Measurements from ENCODE around the gene ITPRIPL1. TPM values are rescaled to one million over a fixed set of nuclear protein-coding genes. Genes with fewer than 3 reads are reported as not detected.

Gene ITPRIPL1
- polyA plus RNA-seq, 1 of the 3 experiments (the other 2 are of a cell fraction), result 5.0 TPM

- peak; percentile 39 for DNase-seq
- no peak overlapping the region for H3K9ac ChIP-seq
- H3K27me3 ChIP-seq (ENCODE audit: insufficient read depth), result no peaks in the 10 kb centered on the region
- no peak overlapping the region for H3K4me2 ChIP-seq
- POLR2A ChIA-PET, result no interaction called here
- no peaks in the 10 kb centered on the region for H3K9me3 ChIP-seq
- WGBS (ENCODE audit: low lambda C conversion rate), result 93% methylated on average over 2 of the region's 2 CpGs
- H3F3A ChIP-seq (replicated peaks; ENCODE audit: insufficient read depth), result no peaks in the 10 kb centered on the region
- CTCF ChIA-PET, result interaction anchor here (1.4 to 1.6 kb wide), 2 partner anchors 23 to 38 kb away, joined by 5 read pairs; no protein-coding TSS in a partner anchor
- H2AFZ ChIP-seq (ENCODE audit: low read depth), result no peak overlapping the region
- no peaks in the 10 kb centered on the region for H4K20me1 ChIP-seq (ENCODE audit: insufficient read depth)
- 0 out of 4 replicates have a peak, but pooled peaks cover 0 to 2% of the 10 kb centered on the region in 2 experiments for H3K4me1 ChIP-seq (ENCODE audit: control insufficient read depth in 1 of 2, insufficient read depth in 2 of 2, low read depth in 1 of 2, low read length in 1 of 2)
- H3K36me3 ChIP-seq (replicated peaks in 1 of 2; ENCODE audit: control insufficient read depth in 1 of 2, insufficient read depth in 2 of 2, low read length in 1 of 2), result peaks cover 16 to 33% of the 10 kb centered on the region in 2 experiments
- TF ChIP-seq RAD21 (IDR thresholded peaks at IDR 0.05; ENCODE audit: low read length) (peak; percentile 34; the same call in 1 of the 2 replicates), FOSL2 (IDR thresholded peaks at IDR 0.05; ENCODE audit: borderline replicate concordance, low read depth) (no peak), CTCF (IDR thresholded peaks at IDR 0.05) (peak; percentile 39)
- no peak overlapping the region for H3K4me3 ChIP-seq (ENCODE audit: low read depth in 2 of 2, low read length in 1 of 2)
- H3K27ac ChIP-seq (ENCODE audit: low read depth in 2 of 2, low read length in 1 of 2), result no peak overlapping the region
- H3K9me2 ChIP-seq, result no peaks in the 10 kb centered on the region
- peaks cover 8% of the 10 kb centered on the region; the same call in 1 of the 2 replicates for H3K79me2 ChIP-seq (ENCODE audit: insufficient read depth)
Measured at GRCh38 chr2:96359310-96359709, 34.2 kb downstream of the ITPRIPL1 start.

DNA sequence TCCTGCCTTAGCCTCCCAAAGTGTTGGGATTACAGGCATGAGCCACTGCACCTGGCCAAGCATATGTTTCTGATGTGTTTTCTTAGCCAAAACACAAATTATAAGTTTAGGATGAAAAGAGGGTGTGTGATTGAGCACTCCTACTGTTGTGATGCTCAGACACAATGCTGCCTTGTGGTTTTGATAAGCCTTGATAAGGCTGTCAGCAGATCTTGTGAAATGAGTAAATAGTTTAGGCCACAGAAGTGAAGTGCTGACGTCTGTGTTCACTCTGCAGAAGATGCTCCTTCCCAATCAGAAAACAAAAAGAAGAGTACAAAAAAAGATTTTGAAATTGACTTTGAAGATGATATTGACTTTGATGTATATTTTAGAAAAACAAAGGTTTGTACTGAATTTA is 34.7 kb downstream of the ITPRIPL1 start:
- POLR2A ChIA-PET, result no interaction called here
- Histone ChIP-seq H3K27ac (ENCODE audit: low read depth in 2 of 2, low read length in 1 of 2) (no peak overlapping the region), H3K9me2 (no peaks in the 10 kb centered on the region), H3K79me2 (ENCODE audit: insufficient read depth) (peaks cover 3% of the 10 kb centered on the region; the same call in 1 of the 2 replicates), H3K36me3 (replicated peaks in 1 of 2; ENCODE audit: control insufficient read depth in 1 of 2, insufficient read depth in 2 of 2, low read length in 1 of 2) (peaks cover 21 to 34% of the 10 kb centered on the region in 2 experiments), H3K4me3 (ENCODE audit: low read depth in 2 of 2, low read length in 1 of 2) (no peak overlapping the region), H3K4me1 (ENCODE audit: control insufficient read depth in 1 of 2, insufficient read depth in 2 of 2, low read depth in 1 of 2, low read length in 1 of 2) (no peaks in the 10 kb centered on the region), H3K4me2 (no peak overlapping the region), H3K9ac (no peak overlapping the region), H2AFZ (ENCODE audit: low read depth) (no peak overlapping the region), H3F3A (replicated peaks; ENCODE audit: insufficient read depth) (no peaks in the 10 kb centered on the region), H4K20me1 (ENCODE audit: insufficient read depth) (no peaks in the 10 kb centered on the region), H3K9me3 (no peaks in the 10 kb centered on the region), H3K27me3 (ENCODE audit: insufficient read depth) (no peaks in the 10 kb centered on the region)
- WGBS (ENCODE audit: low lambda C conversion rate), result 100% methylated on average over 1 of the region's 1 CpG
- CTCF ChIA-PET, result interaction anchor here (1.4 to 1.6 kb wide), 2 partner anchors 23 to 39 kb away, joined by 5 read pairs; no protein-coding TSS in a partner anchor
- DNase-seq, result no peak
- TF ChIP-seq RAD21 (IDR thresholded peaks at IDR 0.05; ENCODE audit: low read length) (no peak), IRF3 (IDR thresholded peaks at IDR 0.05; ENCODE audit: low read depth, low read length) (no peak), GATA2 (CRISPR knock-in tag; IDR thresholded peaks at IDR 0.05) (no peak), CTCF (IDR thresholded peaks at IDR 0.05) (no peak), FOXJ3 (CRISPR knock-in tag; IDR thresholded peaks at IDR 0.05) (no peak), NFIC (IDR thresholded peaks at IDR 0.05; ENCODE audit: borderline replicate concordance) (no peak), USF1 (IDR thresholded peaks at IDR 0.05; ENCODE audit: borderline replicate concordance, low read depth) (no peak), RFX5 (IDR thresholded peaks at IDR 0.05; ENCODE audit: low read length) (no peak), POLR2AphosphoS5 (IDR thresholded peaks at IDR 0.05; ENCODE audit: low read depth, low read length) (no peak)
- TF ChIP-seq, protein P1, sequence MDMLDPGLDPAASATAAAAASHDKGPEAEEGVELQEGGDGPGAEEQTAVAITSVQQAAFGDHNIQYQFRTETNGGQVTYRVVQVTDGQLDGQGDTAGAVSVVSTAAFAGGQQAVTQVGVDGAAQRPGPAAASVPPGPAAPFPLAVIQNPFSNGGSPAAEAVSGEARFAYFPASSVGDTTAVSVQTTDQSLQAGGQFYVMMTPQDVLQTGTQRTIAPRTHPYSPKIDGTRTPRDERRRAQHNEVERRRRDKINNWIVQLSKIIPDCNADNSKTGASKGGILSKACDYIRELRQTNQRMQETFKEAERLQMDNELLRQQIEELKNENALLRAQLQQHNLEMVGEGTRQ (IDR thresholded peaks at IDR 0.05; ENCODE audit: borderline replicate concordance, low read depth, low read length), result no peak
- TF ChIP-seq, protein P2, sequence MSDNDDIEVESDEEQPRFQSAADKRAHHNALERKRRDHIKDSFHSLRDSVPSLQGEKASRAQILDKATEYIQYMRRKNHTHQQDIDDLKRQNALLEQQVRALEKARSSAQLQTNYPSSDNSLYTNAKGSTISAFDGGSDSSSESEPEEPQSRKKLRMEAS (IDR thresholded peaks at IDR 0.05; ENCODE audit: low read depth), result no peak
